GM21423 (cell line): Measurements from ENCODE around the gene LOXL1.

Experiments used
- ATAC-seq: cut with Tn5 transposase; IDR thresholded peaks from one replicate; pipeline ENCODE4 v1.9.1; 2021; ENCODE audit warnings: mild to moderate bottlenecking, moderate library complexity; ENCODE audit not compliant: unreplicated experiment

Gene LOXL1

GRCh38 chr15:73990250-73991005, 64.2 kb downstream of the LOXL1 start:
- ATAC-seq, result no peak

- no peak for ATAC-seq
These were observed 65.0 kb downstream of the LOXL1 start for GRCh38 chr15:73991260-73991659.

GRCh38 chr15:73991726-73992593, 65.7 kb downstream of the LOXL1 start, which contains the start of gene STOML1:
Gene STOML1, minus strand, starts transcription at chr15:73992295. Its CDS starts 72 bp downstream, at chr15:73992223.
- ATAC-seq, result peak; percentile 63

- ATAC-seq, result no peak
These were observed 66.3 kb downstream of the LOXL1 start for GRCh38 chr15:73992594-73992898.

- no peak for ATAC-seq
These were observed 67.1 kb downstream of the LOXL1 start for GRCh38 chr15:73993211-73993994.

- peak; percentile 59 for ATAC-seq
These were observed 68.2 kb downstream of the LOXL1 start, which contains the start of gene PML for GRCh38 chr15:73994413-73994883. Gene PML, plus strand, starts transcription at chr15:73994716. Its CDS starts 97 bp downstream, at chr15:73994813.

GRCh38 chr15:73994912-73995622, 68.8 kb downstream of the LOXL1 start:
- ATAC-seq, result no peak

- ATAC-seq, result no peak
These were observed 70.0 kb downstream of the LOXL1 start for GRCh38 chr15:73996267-73996666.

GRCh38 chr15:73996939-73997338, 70.7 kb downstream of the LOXL1 start:
- ATAC-seq, result no peak

- no peak for ATAC-seq
These were observed 71.7 kb downstream of the LOXL1 start for GRCh38 chr15:73997986-73998385.
